Measurements from ENCODE around the gene ITGB5. TPM values are rescaled to one million over a fixed set of nuclear protein-coding genes. Genes with fewer than 3 reads are reported as not detected.
A peak's percentile ranks its signal among the peaks of the same experiment; 100 is the strongest.

ITGB5 gene
- total and polyA plus RNA-seq, 2 experiments from 2014 or later: 33.9 to 383 TPM

DNA sequence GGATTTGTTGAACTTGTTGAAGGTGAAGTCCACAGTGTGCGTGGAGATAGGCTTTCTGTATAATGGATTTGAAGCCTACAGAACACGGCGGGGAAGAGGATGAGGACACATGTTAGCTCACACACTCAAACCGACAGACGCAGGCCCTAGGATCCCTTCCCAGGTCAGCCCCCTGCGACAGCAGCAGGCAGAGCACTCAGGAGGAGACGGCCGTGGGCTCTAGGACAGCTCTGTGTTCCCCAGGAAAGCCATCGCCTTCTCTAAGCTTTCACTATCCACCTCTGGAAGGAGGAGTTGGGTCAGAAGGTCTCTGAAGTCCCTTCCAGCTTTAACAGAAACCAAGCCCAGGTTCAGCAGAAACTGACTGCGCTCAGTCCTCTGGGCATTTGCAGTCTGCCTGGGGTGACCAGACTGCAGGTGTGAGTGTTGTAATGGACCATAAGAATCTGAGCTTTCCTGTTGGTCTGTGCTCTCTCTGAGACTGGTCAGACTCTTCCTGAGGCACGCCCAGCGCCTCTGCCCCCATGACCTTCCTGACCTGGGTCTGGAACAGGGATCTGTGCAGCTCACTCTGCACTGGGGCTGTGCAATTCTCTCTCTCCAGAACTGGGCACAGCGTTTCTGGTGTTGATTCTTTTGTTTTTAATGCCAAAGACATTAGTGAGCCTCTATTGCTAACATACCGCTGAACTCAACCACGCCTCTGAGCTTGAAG is 123.4 kb downstream of the ITGB5 start:
- Histone ChIP-seq H3K9ac (no peak overlapping the region), H3K9me3 (ENCODE audit: low read depth) (no peaks in the 10 kb centered on the region), H3K9me2 (ENCODE audit: insufficient read depth) (no peaks in the 10 kb centered on the region), H2AFZ (no peak overlapping the region), H3K36me3 (ENCODE audit: low read depth) (peaks cover 36% of the 10 kb centered on the region; the same call in 1 of the 2 replicates), H3K4me2 (ENCODE audit: unreplicated experiment) (no peak overlapping the region), H3K79me2 (ENCODE audit: insufficient read depth) (no peaks in the 10 kb centered on the region), H3K4me1 (ENCODE audit: insufficient read depth) (peaks cover 14% of the 10 kb centered on the region), H4K20me1 (ENCODE audit: insufficient read depth) (no peaks in the 10 kb centered on the region), H3F3A (ENCODE audit: insufficient read depth) (peaks cover 31% of the 10 kb centered on the region), H3K4me3 (no peak overlapping the region), H3K27me3 (replicated peaks; ENCODE audit: insufficient read depth) (no peaks in the 10 kb centered on the region), H3K27ac (no peak overlapping the region)
- in situ Hi-C loops (cut with MboI): loop anchor here (5.0 kb wide), 1 partner anchor 138 kb away; no protein-coding TSS in a partner anchor
- WGBS, 2 experiments (ENCODE audit: low coverage in 1 of 2, low lambda C conversion rate in 2 of 2, missing lambda C conversion rate in 2 of 2): 90 to 95% methylated on average over 13 to 15 of the region's 15 CpGs
- DNase-seq: no peak
- no peak for TF ChIP-seq EZH2 (IDR thresholded peaks at IDR 0.05; ENCODE audit: insufficient read depth, poor library complexity, severe bottlenecking)

DNA sequence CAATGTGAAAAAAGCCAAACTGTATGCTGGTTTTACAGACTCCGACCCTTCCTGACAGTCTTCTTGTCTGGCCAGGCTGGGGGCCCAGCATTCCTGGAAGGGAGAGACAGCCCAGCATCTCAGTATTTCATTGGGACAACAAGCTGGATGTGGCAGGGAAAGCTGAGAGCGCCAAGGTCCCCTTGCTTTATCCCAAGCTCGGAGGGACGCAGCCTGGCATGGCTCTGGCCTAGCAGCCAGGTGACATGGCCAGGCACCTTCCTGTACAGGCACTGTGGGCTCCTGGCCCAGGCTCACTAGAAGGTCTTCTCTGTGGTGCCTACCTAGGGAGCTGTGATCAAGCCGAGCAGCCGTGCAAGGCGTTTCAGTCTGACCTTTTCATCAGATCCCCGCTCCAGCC is 124.0 kb downstream of the ITGB5 start:
- H3K4me1 ChIP-seq (ENCODE audit: insufficient read depth): peaks cover 14% of the 10 kb centered on the region
- no peak for DNase-seq

DNA sequence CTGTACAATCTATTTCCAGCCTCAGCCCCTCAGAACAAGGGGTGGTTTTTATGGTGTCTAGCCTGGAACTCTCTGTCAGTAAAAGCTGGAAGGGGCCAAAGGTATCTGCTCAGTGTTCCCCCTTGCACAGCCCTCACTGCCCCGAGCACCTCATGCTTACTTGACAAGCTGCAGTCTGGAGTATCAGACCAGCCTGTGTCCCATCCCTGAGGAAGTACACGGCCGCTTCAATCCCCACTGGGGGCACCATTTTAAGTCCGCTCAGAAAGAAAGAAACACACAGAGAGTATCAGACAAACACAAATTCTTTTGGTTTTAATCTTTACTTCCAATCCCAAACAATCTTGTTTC is 124.5 kb downstream of the ITGB5 start:
- Histone ChIP-seq H3K9ac (no peak overlapping the region), H3F3A (ENCODE audit: insufficient read depth) (peaks cover 32% of the 10 kb centered on the region), H3K4me1 (ENCODE audit: insufficient read depth) (peaks cover 14% of the 10 kb centered on the region), H4K20me1 (ENCODE audit: insufficient read depth) (no peaks in the 10 kb centered on the region), H3K9me2 (ENCODE audit: insufficient read depth) (no peaks in the 10 kb centered on the region), H3K9me3 (ENCODE audit: low read depth) (no peaks in the 10 kb centered on the region), H3K36me3 (ENCODE audit: low read depth) (peaks cover 30% of the 10 kb centered on the region; the same call in 1 of the 2 replicates), H3K27ac (no peak overlapping the region), H2AFZ (no peak overlapping the region), H3K27me3 (replicated peaks; ENCODE audit: insufficient read depth) (no peaks in the 10 kb centered on the region), H3K4me3 (no peak overlapping the region), H3K79me2 (ENCODE audit: insufficient read depth) (no peaks in the 10 kb centered on the region), H3K4me2 (ENCODE audit: unreplicated experiment) (no peak overlapping the region)
- TF ChIP-seq EZH2phosphoT487 (IDR thresholded peaks at IDR 0.05; ENCODE audit: insufficient read depth, low read depth) (no peak), EZH2 (IDR thresholded peaks at IDR 0.05; ENCODE audit: insufficient read depth, poor library complexity, severe bottlenecking) (no peak)
- in situ Hi-C loops (cut with MboI): loop anchor here (5.0 kb wide), 1 partner anchor 140 kb away; no protein-coding TSS in a partner anchor
- no peak for DNase-seq
- 91 to 93% methylated on average over 4 of the region's 4 CpGs for WGBS, 2 experiments (ENCODE audit: low coverage in 1 of 2, low lambda C conversion rate in 2 of 2, missing lambda C conversion rate in 2 of 2)

More for the DNA sequence above, 124.0 kb downstream of the ITGB5 start:
- no peak overlapping the region for H3K9ac ChIP-seq
- H2AFZ ChIP-seq: no peak overlapping the region
- H3K36me3 ChIP-seq (ENCODE audit: low read depth): peaks cover 31% of the 10 kb centered on the region; the same call in 1 of the 2 replicates
- no peak overlapping the region for H3K4me2 ChIP-seq (ENCODE audit: unreplicated experiment)
- no peaks in the 10 kb centered on the region for H4K20me1 ChIP-seq (ENCODE audit: insufficient read depth)
- no peak overlapping the region for H3K27ac ChIP-seq
- in situ Hi-C loops (cut with MboI): loop anchor here (5.0 kb wide), 1 partner anchor 139 kb away; no protein-coding TSS in a partner anchor
- H3K27me3 ChIP-seq (replicated peaks; ENCODE audit: insufficient read depth): no peaks in the 10 kb centered on the region
- H3K9me2 ChIP-seq (ENCODE audit: insufficient read depth): no peaks in the 10 kb centered on the region
- 97 to 98% methylated on average over 8 of the region's 8 CpGs for WGBS, 2 experiments (ENCODE audit: low coverage in 1 of 2, low lambda C conversion rate in 2 of 2, missing lambda C conversion rate in 2 of 2)
- H3K79me2 ChIP-seq (ENCODE audit: insufficient read depth): no peaks in the 10 kb centered on the region
- no peak overlapping the region for H3K4me3 ChIP-seq
- peaks cover 32% of the 10 kb centered on the region for H3F3A ChIP-seq (ENCODE audit: insufficient read depth)
- no peaks in the 10 kb centered on the region for H3K9me3 ChIP-seq (ENCODE audit: low read depth)
- no peak for TF ChIP-seq EZH2 (IDR thresholded peaks at IDR 0.05; ENCODE audit: insufficient read depth, poor library complexity, severe bottlenecking)

DNA sequence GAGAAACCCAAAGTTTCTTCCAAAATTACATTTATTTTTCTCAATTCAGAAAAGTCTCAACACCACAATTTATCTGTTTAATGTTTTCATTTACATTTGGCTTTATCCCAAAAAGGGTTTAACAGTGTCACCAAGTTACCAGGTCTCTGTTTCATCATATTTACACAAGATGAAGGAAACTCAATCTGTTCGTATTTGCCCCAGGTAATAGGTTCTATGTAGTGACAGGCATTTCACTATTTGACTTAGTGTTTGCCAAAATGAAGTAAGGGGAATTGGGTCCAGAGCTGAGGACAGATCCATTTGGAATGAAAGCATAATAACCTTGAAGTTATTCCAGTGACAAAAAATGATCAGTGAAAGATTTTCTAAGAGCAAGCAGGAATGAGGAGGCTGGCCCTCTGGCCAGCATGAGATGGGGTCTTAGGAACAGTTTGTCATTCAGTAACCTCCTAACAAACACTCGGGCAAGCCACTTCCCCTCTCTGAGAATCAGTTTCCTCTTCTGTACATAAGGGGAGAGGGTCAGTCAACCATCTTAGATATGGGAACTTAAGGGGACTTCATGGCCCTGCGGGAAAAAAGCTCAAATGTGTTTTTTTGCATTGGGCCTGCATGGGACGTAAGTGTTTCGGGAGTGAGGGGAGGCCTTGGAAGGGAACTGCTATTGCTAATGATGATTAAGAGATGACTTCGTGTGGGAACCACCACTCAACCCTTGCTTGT is 125.1 kb downstream of the ITGB5 start:
- Histone ChIP-seq H3K9ac (peak overlapping the region; percentile 44), H3K4me1 (ENCODE audit: insufficient read depth) (peaks cover 14% of the 10 kb centered on the region), H3K27me3 (replicated peaks; ENCODE audit: insufficient read depth) (no peaks in the 10 kb centered on the region), H3K36me3 (ENCODE audit: low read depth) (peaks cover 28% of the 10 kb centered on the region; the same call in 1 of the 2 replicates), H3K27ac (peak overlapping the region; percentile 48), H4K20me1 (ENCODE audit: insufficient read depth) (no peaks in the 10 kb centered on the region), H3K9me3 (ENCODE audit: low read depth) (no peaks in the 10 kb centered on the region), H3K79me2 (ENCODE audit: insufficient read depth) (no peaks in the 10 kb centered on the region), H3K4me3 (no peak overlapping the region), H2AFZ (no peak overlapping the region), H3K9me2 (ENCODE audit: insufficient read depth) (no peaks in the 10 kb centered on the region), H3F3A (ENCODE audit: insufficient read depth) (peaks cover 32% of the 10 kb centered on the region), H3K4me2 (ENCODE audit: unreplicated experiment) (peak overlapping the region; percentile 19)
- in situ Hi-C loops (cut with MboI): loop anchor here (5.0 kb wide), 1 partner anchor 140 kb away; no protein-coding TSS in a partner anchor
- TF ChIP-seq EZH2phosphoT487 (IDR thresholded peaks at IDR 0.05; ENCODE audit: insufficient read depth, low read depth): no peak
- no peak for TF ChIP-seq EZH2 (IDR thresholded peaks at IDR 0.05; ENCODE audit: insufficient read depth, poor library complexity, severe bottlenecking)
- no peak for DNase-seq
- 70% methylated on average over 6 of the region's 6 CpGs for WGBS, 2 experiments (ENCODE audit: low coverage in 1 of 2, low lambda C conversion rate in 2 of 2, missing lambda C conversion rate in 2 of 2)
